SW 1271 (cell line): ENCODE measurements around the gene ATP2A2.
"Not testable (repeated sequence)": the region's sequence is repeated elsewhere in the genome, so short reads cannot be mapped to it uniquely, and the experiment has no call there.

Experiments
- DNase-seq, 2 experiments: peaks; one replicate each; lab custom pipeline; 2025; lab: John Stamatoyannopoulos, UW

ATP2A2 gene

DNA sequence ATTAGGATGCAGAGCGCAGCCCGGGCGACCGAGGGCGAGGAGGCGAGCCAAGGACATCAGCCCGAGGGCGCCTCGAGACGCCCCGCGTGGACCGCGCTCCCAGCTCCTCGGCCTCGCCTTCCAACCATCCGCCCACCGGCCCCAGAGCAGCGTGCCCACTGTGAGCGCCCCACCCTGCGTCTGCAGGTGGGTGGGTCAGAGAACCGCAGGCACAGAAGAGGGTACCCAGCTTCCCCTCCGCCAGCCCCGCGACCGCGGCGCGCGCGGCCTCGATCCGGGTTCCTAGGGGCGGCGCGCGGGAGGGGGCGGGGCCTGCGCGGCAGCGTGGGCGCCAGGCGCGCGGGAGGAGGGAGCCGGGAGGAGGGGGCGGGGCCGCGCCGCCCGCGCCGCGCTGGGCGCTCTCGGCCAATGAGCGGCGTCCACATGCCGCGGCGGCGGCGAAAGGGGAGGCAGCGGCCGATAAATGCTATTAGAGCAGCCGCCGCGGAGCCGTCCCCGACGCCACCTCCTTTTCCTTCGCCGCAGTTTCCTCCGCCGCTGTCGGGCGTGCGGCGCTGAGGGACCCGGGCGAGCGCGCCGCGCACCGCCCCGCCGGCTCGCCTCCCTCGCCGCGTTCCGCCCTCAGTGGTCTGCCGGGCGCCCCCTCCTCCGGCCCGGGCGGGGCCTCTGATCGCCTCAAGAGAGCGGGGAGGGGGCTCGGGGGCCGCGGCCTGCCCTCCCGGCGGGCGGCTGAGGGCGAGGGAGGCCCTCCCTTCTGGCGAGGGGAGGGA lies at the start of gene ATP2A2:
ATP2A2 (plus strand) TSS at position 469 of the 770 bp plus-strand sequence. CDS start 543 bp downstream, outside the sequence.
- peak; percentile 55 to 82 for DNase-seq

- DNase-seq: no peak
Measured at GRCh38 chr12:110233212-110233903, 47.7 kb upstream of the ATP2A2 start.

DNA sequence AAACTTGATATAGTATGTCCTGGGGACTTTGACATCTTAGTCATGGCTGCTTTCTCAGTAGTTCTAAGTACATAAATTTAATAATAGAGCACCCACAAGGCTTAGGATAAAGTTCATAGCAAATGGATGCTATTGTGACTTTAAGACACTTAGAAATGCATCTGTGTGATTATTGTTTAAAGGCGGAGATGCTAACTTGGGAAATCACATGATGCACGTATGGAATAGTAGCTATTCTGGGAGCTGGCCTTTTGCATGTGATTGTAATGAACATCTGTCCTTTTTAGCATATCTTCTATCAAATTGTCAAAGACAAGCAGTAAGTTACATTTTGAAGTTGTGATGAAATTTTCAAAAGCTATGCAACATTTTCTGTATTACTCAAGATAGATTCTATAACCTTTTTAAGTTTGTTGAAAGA lies 46.7 kb upstream of the ATP2A2 start:
- DNase-seq: no peak

DNA sequence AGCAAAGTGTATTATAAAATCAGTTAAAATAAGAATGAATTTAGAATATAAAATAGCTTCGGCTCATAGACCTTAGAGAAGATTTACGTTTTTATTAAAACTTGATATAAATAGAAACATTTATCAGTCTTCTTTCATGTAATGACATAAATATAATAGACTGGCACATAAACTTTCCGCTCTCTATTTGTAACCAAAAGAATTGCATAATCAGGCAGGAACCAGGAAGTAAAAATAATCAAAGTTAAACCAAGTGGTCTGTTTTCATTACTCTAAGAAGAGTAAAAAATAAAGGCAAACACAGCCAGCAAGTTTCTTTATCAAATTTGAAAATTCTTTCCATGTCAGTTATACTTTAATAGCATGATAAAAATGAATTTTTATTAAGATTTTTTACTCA lies 46.3 kb upstream of the ATP2A2 start:
- no peak for DNase-seq

GRCh38 chr12:110235383-110235782 lies 45.7 kb upstream of the ATP2A2 start:
- no peak for DNase-seq

DNA sequence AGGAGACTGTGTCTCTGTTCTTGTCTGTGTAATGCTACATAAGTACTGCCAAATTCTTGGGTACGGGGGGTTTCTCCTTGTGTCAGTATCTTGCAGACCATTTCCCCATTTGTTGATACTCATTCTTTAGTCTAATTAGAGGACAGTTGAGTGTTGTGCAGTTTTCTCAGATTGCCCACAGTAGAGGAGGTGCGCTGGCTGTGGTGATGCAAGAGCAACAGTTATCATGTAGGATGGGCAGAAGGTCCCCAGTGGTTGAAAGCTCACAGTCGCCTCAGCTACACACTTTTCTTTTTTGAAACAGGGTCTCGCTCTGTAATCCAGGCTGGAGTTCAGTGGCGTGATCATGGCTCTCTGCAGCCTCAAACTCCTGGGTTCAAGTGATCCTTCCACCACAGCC lies 37.8 kb upstream of the ATP2A2 start:
- no peak for DNase-seq

- no peak for DNase-seq
Measured at GRCh38 chr12:110244372-110244771, 36.7 kb upstream of the ATP2A2 start.

DNA sequence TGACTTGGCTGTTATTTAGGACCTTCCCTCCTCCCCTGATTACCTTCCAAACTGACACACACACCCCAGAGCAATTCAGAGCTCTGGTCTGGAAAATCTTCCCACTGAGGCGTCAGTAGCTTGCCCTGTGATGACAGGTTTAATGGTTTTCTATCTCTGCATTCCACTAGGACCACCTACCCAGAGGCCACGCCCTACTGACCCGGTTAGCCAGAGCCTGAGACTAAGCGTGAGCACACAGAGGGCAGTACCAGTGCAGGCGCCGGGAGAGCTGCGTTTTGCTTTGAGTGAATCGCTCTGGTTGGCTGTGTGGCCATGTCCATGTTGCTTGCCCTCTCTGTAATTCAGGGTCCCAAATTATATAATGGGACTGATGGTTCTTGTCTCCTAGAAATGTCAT lies 36.2 kb upstream of the ATP2A2 start:
- DNase-seq: no peak

GRCh38 chr12:110245369-110245772 lies 35.7 kb upstream of the ATP2A2 start:
- no peak for DNase-seq

DNA sequence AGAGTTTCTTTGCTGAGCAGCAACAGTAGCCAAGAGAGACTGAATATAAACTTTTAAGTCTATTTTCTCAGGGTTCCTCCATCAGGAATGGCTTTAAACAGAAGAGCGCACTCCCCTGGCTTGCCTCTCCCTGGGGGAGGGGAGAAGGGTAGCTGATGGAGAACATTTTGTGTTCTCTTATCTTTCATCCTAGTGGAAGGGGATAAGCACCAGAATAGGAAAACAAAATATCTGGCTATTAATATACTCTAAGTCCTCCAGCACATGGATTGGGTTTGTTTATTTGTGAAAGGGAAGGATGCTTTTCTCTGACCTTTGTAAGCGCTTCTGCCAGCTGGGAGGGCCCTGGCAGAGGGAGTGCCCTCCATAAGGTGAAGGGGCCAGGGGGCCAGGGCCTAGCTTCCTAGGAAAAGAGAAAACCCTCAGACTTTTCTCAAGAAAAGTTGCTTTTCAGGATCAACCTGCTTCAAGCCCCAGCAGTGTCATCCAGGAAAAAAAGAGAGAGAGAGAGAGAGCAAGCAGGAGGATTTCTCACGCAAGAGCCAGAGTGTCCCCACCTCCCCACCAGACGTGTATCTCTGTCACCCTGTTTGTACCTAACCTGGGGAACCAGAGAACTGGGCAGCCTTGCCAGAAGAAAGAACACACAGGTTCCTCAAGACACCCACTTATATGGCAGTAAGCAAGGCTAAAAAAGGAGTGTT lies 34.3 kb upstream of the ATP2A2 start:
- no peak for DNase-seq

DNA sequence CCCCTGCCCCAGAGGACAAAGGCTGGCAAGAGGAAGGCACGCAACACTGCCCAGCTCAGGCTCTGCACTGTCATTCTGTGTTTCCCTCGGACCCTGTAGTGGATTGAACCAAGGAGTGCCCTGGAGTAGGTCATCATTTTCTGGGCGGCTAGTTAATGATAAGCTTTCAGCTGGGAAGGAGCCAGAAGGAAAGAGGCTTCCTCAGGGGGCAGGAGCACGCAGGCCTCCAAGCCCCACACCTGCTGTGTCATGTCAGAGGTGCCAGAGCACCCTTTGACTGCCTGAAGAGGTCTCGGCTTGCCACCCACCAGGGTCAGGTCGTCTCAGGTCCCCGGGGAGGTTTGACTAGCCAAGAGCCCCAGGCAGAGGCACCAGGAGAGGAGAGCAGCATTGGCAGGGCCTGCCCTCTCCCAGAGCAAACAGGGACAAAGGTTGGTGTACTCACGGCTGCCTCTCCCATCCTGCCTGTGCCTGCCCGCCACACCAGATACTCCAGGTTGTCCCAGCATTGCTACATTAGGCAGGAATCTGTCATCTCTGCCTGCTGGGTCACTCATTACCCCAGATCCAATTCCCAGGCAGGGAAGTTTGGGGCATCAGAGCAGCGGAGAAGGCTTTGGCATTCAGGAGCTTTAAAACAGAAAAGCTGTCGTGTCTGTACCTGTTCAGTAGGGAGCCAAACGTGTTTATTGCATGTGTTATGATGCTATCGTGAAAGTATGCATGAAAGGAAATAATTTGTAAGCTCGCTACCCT lies 33.5 kb upstream of the ATP2A2 start:
- DNase-seq: no peak

DNA sequence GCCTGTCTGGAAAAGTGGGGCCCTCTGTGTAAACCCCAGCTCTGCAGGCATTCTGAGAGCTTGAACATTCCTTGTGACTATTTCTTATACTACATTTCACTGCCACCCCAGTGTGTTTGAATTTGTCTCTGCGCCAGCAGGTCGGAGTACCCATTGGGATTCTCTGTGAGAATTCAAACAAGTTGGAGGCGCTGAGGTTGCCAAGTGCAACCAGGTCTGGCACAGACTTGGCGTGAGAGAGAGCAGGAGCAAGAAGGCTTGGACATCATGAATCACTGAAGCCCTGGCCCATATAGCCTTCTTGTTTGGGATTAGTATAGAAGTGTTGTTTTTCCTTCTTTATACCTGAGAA lies 33.0 kb upstream of the ATP2A2 start:
- DNase-seq: no peak

GRCh38 chr12:110249105-110249504 lies 31.9 kb upstream of the ATP2A2 start:
- DNase-seq: no peak

DNA sequence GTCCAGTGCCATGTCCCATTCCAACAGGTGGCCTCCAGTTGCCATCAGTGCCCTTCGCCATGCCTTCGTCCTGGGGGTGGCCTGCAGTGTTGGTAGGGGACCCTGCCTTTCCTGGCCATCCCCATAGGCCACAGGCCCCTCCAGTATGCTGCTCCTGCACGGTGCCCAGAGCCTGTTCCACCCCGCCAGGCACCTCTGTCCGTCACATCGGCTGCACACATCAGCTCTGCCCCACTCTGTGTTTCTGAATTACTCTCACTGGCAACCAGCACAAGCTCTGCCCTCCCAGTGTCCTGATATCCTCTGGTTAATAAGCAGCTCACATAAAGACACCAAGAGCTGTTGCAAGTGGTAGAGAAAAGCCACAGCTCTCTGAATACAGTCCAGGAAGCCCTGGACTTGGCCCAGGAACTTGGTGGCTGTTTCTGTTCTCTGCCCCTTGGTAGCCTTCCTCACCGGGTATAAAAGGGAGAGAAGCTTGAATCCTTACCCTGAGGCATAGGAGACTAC lies 31.3 kb upstream of the ATP2A2 start:
- no peak for DNase-seq

DNA sequence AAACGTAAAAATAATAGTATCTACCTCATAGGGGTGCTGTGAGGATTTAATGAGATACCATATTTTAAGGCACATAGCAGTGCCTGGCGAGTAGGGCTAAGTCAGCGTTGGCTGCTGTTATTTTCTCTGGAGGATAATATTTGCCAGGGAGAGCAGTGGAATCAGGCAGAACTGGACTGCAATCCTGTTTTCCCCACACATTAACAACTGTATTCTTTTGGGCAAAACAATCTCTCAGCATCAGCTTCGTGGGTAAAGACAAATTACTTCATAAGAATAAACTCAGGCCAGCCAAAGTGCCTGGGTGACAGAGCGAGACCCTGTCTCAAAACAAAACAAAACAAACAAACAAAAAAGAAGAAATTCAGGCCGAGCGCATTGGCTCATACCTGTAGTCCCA lies 29.7 kb upstream of the ATP2A2 start:
- DNase-seq: no peak

DNA sequence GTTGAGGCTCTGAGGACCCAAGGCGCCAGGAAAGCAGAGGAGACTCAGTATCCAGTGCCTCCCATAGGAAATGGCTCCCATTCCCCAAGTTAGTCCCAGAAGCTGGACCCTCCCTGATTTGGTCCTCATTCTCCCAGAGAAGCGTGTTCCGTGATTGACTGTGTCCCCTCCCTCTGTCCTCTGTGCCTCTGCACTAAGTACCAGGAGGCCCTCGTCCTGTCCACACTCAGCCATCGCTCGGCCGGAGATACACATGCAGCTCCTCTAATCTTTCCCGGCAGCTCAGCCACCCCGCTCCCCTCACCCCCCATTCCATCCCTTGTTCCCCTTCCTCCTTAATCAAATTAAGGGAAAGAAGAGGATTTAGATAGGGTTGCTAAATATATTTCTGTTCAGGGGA lies 28.3 kb upstream of the ATP2A2 start:
- DNase-seq: no peak

- DNase-seq: no peak
Measured at GRCh38 chr12:110253176-110253575, 27.9 kb upstream of the ATP2A2 start.

GRCh38 chr12:110254971-110255540 lies 26.0 kb upstream of the ATP2A2 start:
- no peak for DNase-seq

- DNase-seq: not testable (repeated sequence)
Measured at GRCh38 chr12:110255890-110256456, 25.1 kb upstream of the ATP2A2 start.

- DNase-seq: no peak
Measured at GRCh38 chr12:110256780-110257431, 24.1 kb upstream of the ATP2A2 start.

- no peak for DNase-seq
Measured at GRCh38 chr12:110258466-110258865, 22.6 kb upstream of the ATP2A2 start.
